Measurements from ENCODE around the gene DEXI.

DEXI gene

GRCh38 chr16:10918294-10919002 lies 23.8 kb downstream of the DEXI start:
- TF ChIP-seq, protein P1, sequence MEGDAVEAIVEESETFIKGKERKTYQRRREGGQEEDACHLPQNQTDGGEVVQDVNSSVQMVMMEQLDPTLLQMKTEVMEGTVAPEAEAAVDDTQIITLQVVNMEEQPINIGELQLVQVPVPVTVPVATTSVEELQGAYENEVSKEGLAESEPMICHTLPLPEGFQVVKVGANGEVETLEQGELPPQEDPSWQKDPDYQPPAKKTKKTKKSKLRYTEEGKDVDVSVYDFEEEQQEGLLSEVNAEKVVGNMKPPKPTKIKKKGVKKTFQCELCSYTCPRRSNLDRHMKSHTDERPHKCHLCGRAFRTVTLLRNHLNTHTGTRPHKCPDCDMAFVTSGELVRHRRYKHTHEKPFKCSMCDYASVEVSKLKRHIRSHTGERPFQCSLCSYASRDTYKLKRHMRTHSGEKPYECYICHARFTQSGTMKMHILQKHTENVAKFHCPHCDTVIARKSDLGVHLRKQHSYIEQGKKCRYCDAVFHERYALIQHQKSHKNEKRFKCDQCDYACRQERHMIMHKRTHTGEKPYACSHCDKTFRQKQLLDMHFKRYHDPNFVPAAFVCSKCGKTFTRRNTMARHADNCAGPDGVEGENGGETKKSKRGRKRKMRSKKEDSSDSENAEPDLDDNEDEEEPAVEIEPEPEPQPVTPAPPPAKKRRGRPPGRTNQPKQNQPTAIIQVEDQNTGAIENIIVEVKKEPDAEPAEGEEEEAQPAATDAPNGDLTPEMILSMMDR (IDR thresholded peaks at IDR 0.05; ENCODE audit: borderline replicate concordance, control extremely low read depth, extremely low read depth, insufficient read depth, missing control alignments) = peak; percentile 93
- in situ Hi-C loops (cut with MboI; ENCODE audit: low sequenced_read_pairs, unreplicated experiment) = loop anchor here (10.0 kb wide), 1 partner anchor 404 kb away; no protein-coding TSS in a partner anchor
- DNase-seq (ENCODE audit: low spot score) = peak; percentile 83

- TF ChIP-seq, protein P1 (IDR thresholded peaks at IDR 0.05; ENCODE audit: borderline replicate concordance, control extremely low read depth, extremely low read depth, insufficient read depth, missing control alignments) = no peak
- in situ Hi-C loops (cut with MboI; ENCODE audit: low sequenced_read_pairs, unreplicated experiment) = loop anchor here (10.0 kb wide), 1 partner anchor 402 kb away; no protein-coding TSS in a partner anchor
- no peak for DNase-seq (ENCODE audit: low spot score)
Observed at GRCh38 chr16:10916534-10916933, 25.7 kb downstream of the DEXI start.

DNA sequence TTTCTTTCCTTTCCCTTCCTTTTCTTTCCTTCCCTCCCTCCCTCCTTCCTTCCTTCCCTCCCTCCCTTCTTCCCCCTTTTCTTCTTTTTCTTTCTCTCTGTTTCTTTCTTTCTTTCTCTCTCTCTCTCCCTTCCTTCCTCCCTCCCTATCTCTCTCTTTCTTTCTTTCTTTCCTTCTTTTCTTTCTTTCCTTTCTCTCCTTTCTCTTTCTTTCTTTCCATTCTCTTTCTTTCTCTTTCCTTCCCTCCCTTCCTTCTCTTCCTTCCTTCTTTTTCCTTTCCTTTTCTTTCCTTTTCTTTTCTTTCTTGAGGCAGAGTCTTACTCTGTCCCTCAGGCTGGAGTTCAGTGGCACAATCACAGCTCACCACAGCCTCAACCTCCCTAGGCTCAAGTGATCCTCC lies 31.0 kb downstream of the DEXI start:
- in situ Hi-C loops (cut with MboI; ENCODE audit: low sequenced_read_pairs, unreplicated experiment) = loop anchor here (10.0 kb wide), 1 partner anchor 396 kb away; no protein-coding TSS in a partner anchor
- TF ChIP-seq, protein P1 (IDR thresholded peaks at IDR 0.05; ENCODE audit: borderline replicate concordance, control extremely low read depth, extremely low read depth, insufficient read depth, missing control alignments) = no peak
- no peak for DNase-seq (ENCODE audit: low spot score)

GRCh38 chr16:10907757-10908045 lies 34.6 kb downstream of the DEXI start:
- in situ Hi-C loops (cut with MboI; ENCODE audit: low sequenced_read_pairs, unreplicated experiment) = no loop called here
- TF ChIP-seq, protein P1 (IDR thresholded peaks at IDR 0.05; ENCODE audit: borderline replicate concordance, control extremely low read depth, extremely low read depth, insufficient read depth, missing control alignments) = no peak
- DNase-seq (ENCODE audit: low spot score) = no peak

GRCh38 chr16:10906914-10907756 lies 35.1 kb downstream of the DEXI start:
- DNase-seq (ENCODE audit: low spot score) = no peak
- in situ Hi-C loops (cut with MboI; ENCODE audit: low sequenced_read_pairs, unreplicated experiment) = no loop called here
- TF ChIP-seq, protein P1 (IDR thresholded peaks at IDR 0.05; ENCODE audit: borderline replicate concordance, control extremely low read depth, extremely low read depth, insufficient read depth, missing control alignments) = no peak

- in situ Hi-C loops (cut with MboI; ENCODE audit: low sequenced_read_pairs, unreplicated experiment) = no loop called here
- TF ChIP-seq, protein P1 (IDR thresholded peaks at IDR 0.05; ENCODE audit: borderline replicate concordance, control extremely low read depth, extremely low read depth, insufficient read depth, missing control alignments) = no peak
- no peak for DNase-seq (ENCODE audit: low spot score)
Observed at GRCh38 chr16:10906482-10906881, 35.8 kb downstream of the DEXI start.
